Loucy (cell line): ENCODE results near the gene INSR.

Experiments used
- H2AFZ ChIP-seq: fragments of 200-600 bp; sonication (generic); 2 replicates; pipeline ENCODE4 v1.6.0; 2016; ENCODE audit warnings: antibody characterized with exemption, mild to moderate bottlenecking, low read length, moderate library complexity
- H3F3A ChIP-seq: fragments of 200-600 bp; 2 replicates; pipeline ENCODE4 v1.6.0; 2016; ENCODE audit warnings: antibody characterized with exemption, low read depth, mild to moderate bottlenecking
- H3K27me3 ChIP-seq: fragments of 200-600 bp; sonication (generic); 2 replicates; pipeline ENCODE4 v1.6.1; 2014; ENCODE audit warnings: low read length, mild to moderate bottlenecking; ENCODE audit not compliant: insufficient read depth, poor library complexity, severe bottlenecking
- H3K36me3 ChIP-seq: fragments of 200-600 bp; sonication (generic); 2 replicates; pipeline ENCODE4 v1.6.1; 2016; ENCODE audit warnings: low read length; ENCODE audit not compliant: insufficient read depth
- H3K4me1 ChIP-seq: fragments of 200-600 bp; sonication (generic); 2 replicates; pipeline ENCODE4 v1.5.1; 2014; ENCODE audit warnings: low read length, mild to moderate bottlenecking; ENCODE audit not compliant: insufficient read depth, poor library complexity, severe bottlenecking
- H3K4me2 ChIP-seq: fragments of 200-600 bp; sonication (generic); 2 replicates; pipeline ENCODE4 v1.6.0; 2014; ENCODE audit warnings: antibody characterized with exemption, low read length, low read depth, mild to moderate bottlenecking; ENCODE audit not compliant: poor library complexity, severe bottlenecking
- H3K4me3 ChIP-seq: fragments of 200-600 bp; sonication (generic); 2 replicates; pipeline ENCODE4 v1.5.1; 2014; ENCODE audit warnings: low read length, mild to moderate bottlenecking, mixed read lengths; ENCODE audit not compliant: poor library complexity, severe bottlenecking
- H3K79me2 ChIP-seq: fragments of 200-600 bp; sonication (generic); 2 replicates; pipeline ENCODE4 v1.6.1; 2014; ENCODE audit warnings: low read length; ENCODE audit not compliant: insufficient read depth
- H3K9ac ChIP-seq: fragments of 200-600 bp; sonication (generic); 2 replicates; pipeline ENCODE4 v1.6.0; 2014; ENCODE audit warnings: mild to moderate bottlenecking, low read depth, low read length, moderate library complexity; ENCODE audit not compliant: poor library complexity, severe bottlenecking
- H3K9me2 ChIP-seq: fragments of 200-600 bp; sonication (generic); replicated peaks from 2 replicates; pipeline ENCODE4 v1.6.1; 2016; ENCODE audit warnings: low read depth, low read length, mixed read lengths
- H3K9me3 ChIP-seq: fragments of 200-600 bp; sonication (generic); 2 replicates; pipeline ENCODE4 v1.6.1; 2014; ENCODE audit warnings: mild to moderate bottlenecking, antibody characterized with exemption, low read length, low read depth; ENCODE audit not compliant: insufficient read depth
- H4K20me1 ChIP-seq: fragments of 200-600 bp; sonication (generic); 2 replicates; pipeline ENCODE4 v1.6.0; 2014; ENCODE audit warnings: antibody characterized with exemption, low read length, mild to moderate bottlenecking; ENCODE audit not compliant: insufficient read depth, poor library complexity, severe bottlenecking
- CTCF ChIP-seq: fragments of 200-600 bp; sonication (generic); conservative IDR thresholded peaks from 2 replicates; pipeline ENCODE4 v1.5.1; 2014; ENCODE audit warnings: mild to moderate bottlenecking, antibody characterized with exemption, low read length
- EZH2phosphoT487 ChIP-seq: fragments of 200-600 bp; IDR thresholded peaks from 2 replicates; pipeline ENCODE4 v1.6.1; 2018; ENCODE audit warnings: antibody characterized with exemption, mild to moderate bottlenecking, moderate library complexity, borderline replicate concordance

The INSR gene

GRCh38 chr19:7203332-7203731 is 90.9 kb downstream of the INSR start:
- H3K4me2 ChIP-seq: no peak overlapping the region

GRCh38 chr19:7202888-7203287 is 91.3 kb downstream of the INSR start:
- no peaks in the 10 kb centered on the region for H3K9me2 ChIP-seq

More at GRCh38 chr19:7203332-7203731, 90.9 kb downstream of the INSR start:
- no peaks in the 10 kb centered on the region for H4K20me1 ChIP-seq
- H3K9me2 ChIP-seq: no peaks in the 10 kb centered on the region
- H3K79me2 ChIP-seq: no peaks in the 10 kb centered on the region
- no peaks in the 10 kb centered on the region; the same call in 1 of the 2 replicates for H3F3A ChIP-seq
- no peaks in the 10 kb centered on the region for H3K4me1 ChIP-seq
- H3K27me3 ChIP-seq: no peaks in the 10 kb centered on the region
- H3K9ac ChIP-seq: no peak overlapping the region
- TF ChIP-seq EZH2phosphoT487 (no peak), CTCF (no peak)
- H3K9me3 ChIP-seq: no peaks in the 10 kb centered on the region
- no peaks in the 10 kb centered on the region for H3K36me3 ChIP-seq
- no peak overlapping the region for H2AFZ ChIP-seq
- H3K4me3 ChIP-seq: no peak overlapping the region

DNA sequence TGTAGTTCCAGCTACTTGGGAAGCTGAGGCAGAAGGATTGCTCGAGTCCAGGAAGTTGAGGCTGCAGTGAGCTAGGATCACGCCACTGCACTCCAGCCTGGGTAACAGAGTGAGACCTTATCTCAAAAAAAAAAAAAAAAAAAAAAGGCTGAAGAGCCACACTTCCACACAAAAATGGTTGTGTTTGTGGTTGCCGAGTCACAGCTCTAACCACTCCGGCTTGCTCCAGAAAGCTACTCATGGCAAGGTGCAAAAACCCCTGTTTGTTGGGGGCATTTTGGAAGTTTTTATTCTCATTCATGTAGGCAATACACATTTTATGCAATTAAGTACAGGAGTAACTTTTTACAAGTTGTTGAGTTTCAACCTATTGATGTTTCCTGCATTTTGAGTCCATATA is 93.5 kb downstream of the INSR start:
- H3K4me2 ChIP-seq: no peak overlapping the region

More at GRCh38 chr19:7202888-7203287, 91.3 kb downstream of the INSR start:
- Histone ChIP-seq H3K36me3 (no peaks in the 10 kb centered on the region), H4K20me1 (no peaks in the 10 kb centered on the region), H3K9ac (no peak overlapping the region), H3K27me3 (no peaks in the 10 kb centered on the region), H3K9me3 (no peaks in the 10 kb centered on the region), H3K4me2 (no peak overlapping the region), H3F3A (no peaks in the 10 kb centered on the region; the same call in 1 of the 2 replicates), H3K79me2 (no peaks in the 10 kb centered on the region), H3K4me1 (no peaks in the 10 kb centered on the region), H2AFZ (no peak overlapping the region), H3K4me3 (no peak overlapping the region)
- TF ChIP-seq EZH2phosphoT487 (no peak), CTCF (no peak)

More for the DNA sequence above, 93.5 kb downstream of the INSR start:
- TF ChIP-seq EZH2phosphoT487 (no peak), CTCF (no peak)
- Histone ChIP-seq H3K36me3 (no peaks in the 10 kb centered on the region), H3K27me3 (no peaks in the 10 kb centered on the region), H3K79me2 (no peaks in the 10 kb centered on the region), H3K9ac (no peak overlapping the region), H3K9me2 (no peaks in the 10 kb centered on the region), H3K9me3 (no peaks in the 10 kb centered on the region), H3K4me1 (no peaks in the 10 kb centered on the region), H2AFZ (no peak overlapping the region), H4K20me1 (no peaks in the 10 kb centered on the region), H3F3A (no peaks in the 10 kb centered on the region; the same call in 1 of the 2 replicates), H3K4me3 (no peak overlapping the region)
